SU-DHL-6 (cell line): ENCODE data around the gene CELSR1.

ENCODE experiments used
- EZH2phosphoT487 ChIP-seq: fragments of 200-600 bp; sonication (generic), shearing (Covaris generic); conservative IDR thresholded peaks from 2 replicates; pipeline ENCODE4 v1.6.1; 2018; ENCODE audit warnings: mild to moderate bottlenecking, antibody characterized with exemption, low read length, moderate library complexity, mixed read lengths
- TF ChIP-seq, protein P1 (sequence below): fragments of 200-600 bp; sonication (generic); IDR thresholded peaks from one replicate; pipeline ENCODE4 v1.5.1; 2017; ENCODE audit warnings: antibody characterized with exemption, mild to moderate bottlenecking, low read length, moderate library complexity; ENCODE audit not compliant: insufficient read depth, poor library complexity, severe bottlenecking

- TF ChIP-seq, protein P1, sequence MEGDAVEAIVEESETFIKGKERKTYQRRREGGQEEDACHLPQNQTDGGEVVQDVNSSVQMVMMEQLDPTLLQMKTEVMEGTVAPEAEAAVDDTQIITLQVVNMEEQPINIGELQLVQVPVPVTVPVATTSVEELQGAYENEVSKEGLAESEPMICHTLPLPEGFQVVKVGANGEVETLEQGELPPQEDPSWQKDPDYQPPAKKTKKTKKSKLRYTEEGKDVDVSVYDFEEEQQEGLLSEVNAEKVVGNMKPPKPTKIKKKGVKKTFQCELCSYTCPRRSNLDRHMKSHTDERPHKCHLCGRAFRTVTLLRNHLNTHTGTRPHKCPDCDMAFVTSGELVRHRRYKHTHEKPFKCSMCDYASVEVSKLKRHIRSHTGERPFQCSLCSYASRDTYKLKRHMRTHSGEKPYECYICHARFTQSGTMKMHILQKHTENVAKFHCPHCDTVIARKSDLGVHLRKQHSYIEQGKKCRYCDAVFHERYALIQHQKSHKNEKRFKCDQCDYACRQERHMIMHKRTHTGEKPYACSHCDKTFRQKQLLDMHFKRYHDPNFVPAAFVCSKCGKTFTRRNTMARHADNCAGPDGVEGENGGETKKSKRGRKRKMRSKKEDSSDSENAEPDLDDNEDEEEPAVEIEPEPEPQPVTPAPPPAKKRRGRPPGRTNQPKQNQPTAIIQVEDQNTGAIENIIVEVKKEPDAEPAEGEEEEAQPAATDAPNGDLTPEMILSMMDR, result no peak
- no peak for TF ChIP-seq EZH2phosphoT487
Measured at GRCh38 chr22:46414704-46415103, 122.7 kb downstream of the CELSR1 start.
